SK-N-MC (cell line): ENCODE data around the gene VARS2.

Experiments
- DNase-seq: peaks from one replicate; pipeline ENCODE4 v3.0.0-alpha.2; 2011; ENCODE audit warnings: low read depth, low spot score
- H3K27ac ChIP-seq: fragments of 200-600 bp; sonication (generic); 2 replicates; pipeline ENCODE4 v1.5.1; 2016; ENCODE audit warnings: mixed run types
- H3K36me3 ChIP-seq: fragments of 200-600 bp; sonication (generic); 2 replicates; pipeline ENCODE4 v1.6.1; 2017; ENCODE audit warnings: antibody characterized with exemption, low read length, mixed read lengths; ENCODE audit not compliant: insufficient read depth
- H3K4me3 ChIP-seq: fragments of 200-600 bp; sonication (generic); 2 replicates; pipeline ENCODE4 v1.5.1; 2016
- H3K9ac ChIP-seq: fragments of 200-600 bp; sonication (generic); 2 replicates; pipeline ENCODE4 v1.8.0; 2017; ENCODE audit warnings: mixed run types, mixed read lengths; ENCODE audit not compliant: insufficient read length
- H3K9me3 ChIP-seq: fragments of 200-600 bp; sonication (generic); 2 replicates; pipeline ENCODE4 v1.6.1; 2017; ENCODE audit warnings: low read depth, mild to moderate bottlenecking, antibody characterized with exemption, low read length, moderate library complexity, mixed read lengths
- EZH2 ChIP-seq: fragments of 200-600 bp; sonication (generic); IDR thresholded peaks from one replicate; pipeline ENCODE4 v1.6.1; 2017; ENCODE audit warnings: antibody characterized with exemption
- FOXP2 ChIP-seq: optimal IDR thresholded peaks from 2 replicates; pipeline ENCODE3; 2011; ENCODE audit warnings: mild to moderate bottlenecking, moderate library complexity; ENCODE audit not compliant: insufficient read depth; ENCODE audit errors: extremely low read length, control extremely low read depth
- POLR2AphosphoS5 ChIP-seq: IDR thresholded peaks from 2 replicates; pipeline ENCODE4 v1.6.1; 2012; ENCODE audit warnings: mild to moderate bottlenecking, low read depth, low read length, borderline replicate concordance

The VARS2 gene

DNA sequence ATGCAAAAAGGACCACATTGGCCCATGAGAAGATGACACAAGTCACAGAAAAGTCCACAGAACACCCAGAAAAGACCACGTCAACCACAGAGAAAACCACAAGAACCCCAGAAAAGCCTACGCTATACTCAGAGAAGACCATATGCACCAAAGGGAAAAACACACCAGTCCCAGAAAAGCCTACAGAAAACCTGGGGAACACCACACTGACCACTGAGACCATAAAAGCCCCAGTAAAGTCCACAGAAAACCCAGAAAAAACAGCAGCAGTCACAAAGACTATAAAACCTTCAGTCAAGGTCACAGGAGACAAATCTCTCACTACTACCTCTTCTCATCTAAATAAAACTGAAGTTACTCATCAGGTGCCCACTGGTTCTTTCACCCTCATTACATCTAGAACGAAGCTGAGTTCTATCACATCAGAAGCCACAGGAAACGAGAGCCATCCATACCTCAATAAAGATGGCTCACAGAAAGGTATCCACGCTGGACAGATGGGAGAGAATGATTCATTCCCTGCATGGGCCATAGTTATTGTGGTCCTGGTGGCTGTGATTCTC, 38.0 kb downstream of the VARS2 start:
- DNase-seq: no peak
- Histone ChIP-seq H3K9ac (no peak overlapping the region), H3K9me3 (no peaks in the 10 kb centered on the region), H3K27ac (no peak overlapping the region), H3K4me3 (no peak overlapping the region), H3K36me3 (no peaks in the 10 kb centered on the region)
- TF ChIP-seq EZH2 (no peak), FOXP2 (no peak), POLR2AphosphoS5 (no peak)

DNA sequence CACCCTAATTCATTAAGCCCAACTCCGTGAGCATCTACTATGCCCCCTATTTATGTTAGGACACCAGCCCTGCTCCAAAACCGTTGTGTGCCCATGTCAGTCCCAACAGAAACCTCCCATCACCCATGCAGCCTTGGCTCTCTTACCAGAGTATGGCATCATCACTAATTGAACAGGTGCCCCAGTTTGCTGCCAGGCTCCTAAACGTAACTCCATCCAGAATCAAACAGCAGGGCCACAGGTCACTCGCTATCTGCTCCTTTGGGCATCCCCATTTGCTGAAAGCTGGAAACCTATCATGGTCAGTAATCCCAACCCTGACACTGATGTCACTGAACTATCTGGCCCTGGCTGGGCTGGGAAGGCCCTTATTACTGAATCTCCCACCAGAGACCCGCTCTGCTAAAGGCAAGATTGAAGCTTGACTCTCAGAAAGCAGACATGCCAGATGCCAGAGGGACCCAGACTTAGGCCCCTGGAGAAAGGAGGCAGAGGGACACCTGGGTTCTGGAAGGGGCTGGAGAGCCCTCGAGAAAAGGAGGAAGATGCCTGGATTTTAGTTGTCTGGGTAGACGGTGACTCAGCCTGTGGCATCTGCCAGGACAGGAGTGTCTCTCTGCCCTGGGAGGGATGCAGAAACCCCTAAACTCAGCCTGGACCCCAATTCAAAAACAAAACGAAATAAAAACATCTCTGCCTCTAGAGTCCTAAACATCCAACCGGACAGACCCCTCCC, 40.8 kb downstream of the VARS2 start:
- H3K4me3 ChIP-seq: peak overlapping the region; percentile 72
- no peak for DNase-seq

DNA sequence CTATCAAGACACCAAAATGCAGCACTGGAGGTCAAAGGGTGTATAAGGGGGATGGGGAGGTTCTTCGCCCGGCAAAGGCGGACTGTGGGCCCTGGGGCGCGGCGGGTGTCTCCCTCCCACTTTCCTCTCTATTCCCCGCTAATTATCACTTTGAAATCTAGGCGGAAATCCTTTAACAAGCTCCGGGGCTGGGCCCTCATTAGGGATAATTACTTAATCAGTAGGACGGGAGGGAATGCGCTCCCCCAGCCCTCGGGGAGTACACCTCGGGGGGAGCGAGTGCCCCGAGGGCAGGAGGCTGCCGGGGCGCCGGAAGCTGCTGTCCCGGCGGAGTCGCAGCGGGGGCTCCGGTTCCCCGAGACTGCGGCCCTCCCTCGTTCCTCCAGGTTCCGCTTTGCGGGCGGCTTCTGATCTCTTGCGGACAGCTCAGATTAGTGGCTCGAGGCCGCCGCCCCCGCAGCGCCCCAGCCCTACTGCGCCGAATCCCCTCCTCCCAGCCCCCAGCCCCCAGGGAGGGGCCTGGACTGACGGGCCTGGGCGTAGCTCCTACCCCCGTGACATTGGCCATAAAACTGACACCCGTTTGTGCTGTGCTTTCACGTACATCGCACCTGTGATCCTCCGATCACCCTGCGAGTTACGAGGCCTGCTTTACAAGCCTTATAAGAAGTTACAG, 41.5 kb downstream of the VARS2 start:
- Histone ChIP-seq H3K27ac (no peak overlapping the region), H3K36me3 (no peaks in the 10 kb centered on the region), H3K9ac (peak overlapping the region; percentile 3), H3K4me3 (peak overlapping the region; percentile 72), H3K9me3 (no peaks in the 10 kb centered on the region)
- DNase-seq: peak; percentile 45
- TF ChIP-seq POLR2AphosphoS5: peak; percentile 55; the same call in 1 of the 2 replicates
- no peak for TF ChIP-seq EZH2
- TF ChIP-seq FOXP2: no peak

More for the DNA sequence above, 40.8 kb downstream of the VARS2 start:
- no peak overlapping the region for H3K27ac ChIP-seq
- no peaks in the 10 kb centered on the region for H3K9me3 ChIP-seq
- TF ChIP-seq FOXP2 (no peak), POLR2AphosphoS5 (no peak), EZH2 (no peak)
- no peaks in the 10 kb centered on the region for H3K36me3 ChIP-seq
- no peak overlapping the region for H3K9ac ChIP-seq

DNA sequence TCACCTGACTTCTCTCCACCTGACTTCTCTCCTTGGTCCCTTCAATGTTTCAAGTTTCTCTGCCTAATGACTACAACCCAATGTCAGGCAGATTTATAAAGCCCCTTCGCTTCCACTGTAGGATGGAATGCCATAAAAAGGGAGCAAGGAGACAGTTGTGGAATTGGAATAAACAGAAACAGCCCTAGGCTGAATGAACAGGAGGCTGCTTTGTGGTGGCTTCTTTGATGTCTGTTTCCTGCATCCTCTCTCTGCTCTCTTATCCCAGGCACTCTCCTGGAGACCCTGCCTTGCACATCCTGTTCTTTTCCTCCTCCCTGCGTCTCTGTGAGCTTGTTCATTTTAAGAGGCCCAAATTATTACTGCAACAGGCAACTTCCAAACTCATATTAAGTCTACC, 43.7 kb downstream of the VARS2 start:
- TF ChIP-seq FOXP2: no peak
- no peak for TF ChIP-seq POLR2AphosphoS5
- no peak for TF ChIP-seq EZH2
- Histone ChIP-seq H3K9me3 (no peaks in the 10 kb centered on the region), H3K36me3 (no peaks in the 10 kb centered on the region), H3K9ac (no peak overlapping the region), H3K27ac (no peak overlapping the region), H3K4me3 (no peak overlapping the region)
- DNase-seq: no peak

DNA sequence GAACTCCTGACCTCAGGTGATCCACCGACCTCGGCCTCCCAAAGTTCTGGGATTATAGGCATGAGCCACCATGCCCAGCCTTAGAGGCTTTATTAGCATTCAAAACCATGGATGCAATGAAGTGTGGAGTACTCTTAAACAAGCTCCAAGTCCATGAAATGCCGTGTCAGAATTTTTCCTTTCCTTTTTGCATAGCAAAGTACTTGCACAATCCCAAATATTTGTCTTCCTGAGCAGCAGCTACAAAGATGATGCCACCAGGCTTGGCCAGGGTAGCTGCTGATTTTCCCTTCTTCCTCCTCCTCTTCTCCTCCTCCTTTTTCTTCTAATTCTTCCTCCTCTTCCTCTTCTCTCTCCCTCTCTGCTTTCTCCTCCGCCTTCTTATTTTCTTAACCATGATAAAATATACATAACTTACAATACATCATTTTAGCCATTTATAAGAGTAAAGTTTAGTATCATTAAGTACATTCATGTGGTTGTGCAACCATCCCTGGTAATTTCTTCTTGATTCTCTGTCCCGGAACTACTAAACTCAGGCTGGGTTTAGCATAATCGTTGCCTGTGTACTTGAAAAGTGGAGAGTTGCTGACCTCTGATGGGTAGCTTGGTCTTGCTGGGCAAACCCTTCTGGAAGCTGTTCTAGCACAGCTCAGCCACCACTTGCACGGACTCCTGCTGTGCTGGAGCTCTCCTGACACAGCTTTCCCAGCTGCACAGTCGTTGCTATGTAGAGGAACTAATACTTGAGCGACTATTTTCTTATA, 47.1 kb downstream of the VARS2 start:
- TF ChIP-seq FOXP2: no peak
- no peak for TF ChIP-seq POLR2AphosphoS5
- TF ChIP-seq EZH2: no peak
- Histone ChIP-seq H3K36me3 (no peaks in the 10 kb centered on the region), H3K9me3 (no peaks in the 10 kb centered on the region), H3K4me3 (peak overlapping the region; percentile 42), H3K27ac (no peak overlapping the region), H3K9ac (no peak overlapping the region)
- no peak for DNase-seq

DNA sequence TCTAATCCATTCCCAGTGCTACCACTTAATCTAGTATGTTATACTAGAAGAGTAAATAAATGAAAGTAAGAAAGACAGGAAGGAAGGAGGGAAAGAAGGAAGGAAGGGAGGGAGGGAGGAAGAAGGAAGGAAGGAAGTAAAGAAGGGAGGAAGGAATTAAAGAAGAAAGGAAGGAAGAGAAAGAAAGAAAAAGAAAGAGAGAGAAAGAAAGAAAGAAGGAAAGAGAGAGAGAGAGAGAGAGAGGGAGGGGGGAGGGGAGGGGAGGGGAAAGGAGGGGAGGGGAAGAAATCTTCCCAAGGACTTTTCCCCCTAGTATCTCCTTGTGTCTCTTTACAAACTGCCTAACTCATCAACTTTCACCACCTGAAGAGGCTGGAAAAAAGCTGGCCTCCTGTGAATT, 48.7 kb downstream of the VARS2 start:
- no peak overlapping the region for H3K27ac ChIP-seq
- no peak overlapping the region for H3K4me3 ChIP-seq
- TF ChIP-seq EZH2 (no peak), FOXP2 (no peak), POLR2AphosphoS5 (no peak)
- no peaks in the 10 kb centered on the region for H3K36me3 ChIP-seq
- no peak for DNase-seq
- no peaks in the 10 kb centered on the region for H3K9me3 ChIP-seq
- H3K9ac ChIP-seq: no peak overlapping the region

DNA sequence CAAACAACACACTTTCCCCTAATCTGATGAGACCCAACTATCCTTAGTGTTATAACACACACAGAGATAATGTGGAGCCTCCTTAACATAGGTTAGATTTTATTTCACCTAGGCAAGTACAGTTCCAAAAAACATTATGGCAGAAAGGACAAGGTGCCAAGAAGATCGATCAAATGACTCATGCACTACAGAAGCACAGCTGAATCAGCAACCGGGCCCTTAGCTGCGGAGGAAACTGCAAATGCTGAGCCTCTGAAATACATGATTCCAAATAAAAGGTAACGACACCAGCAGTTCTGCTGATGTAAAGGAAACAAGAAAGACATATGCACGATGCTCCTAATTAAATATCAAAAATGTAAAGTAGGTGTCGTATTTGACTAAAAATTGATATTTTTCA, 49.6 kb downstream of the VARS2 start:
- Histone ChIP-seq H3K9me3 (no peaks in the 10 kb centered on the region), H3K9ac (no peak overlapping the region), H3K27ac (no peak overlapping the region), H3K4me3 (no peak overlapping the region), H3K36me3 (no peaks in the 10 kb centered on the region)
- TF ChIP-seq EZH2 (no peak), POLR2AphosphoS5 (no peak), FOXP2 (no peak)
- DNase-seq: no peak

DNA sequence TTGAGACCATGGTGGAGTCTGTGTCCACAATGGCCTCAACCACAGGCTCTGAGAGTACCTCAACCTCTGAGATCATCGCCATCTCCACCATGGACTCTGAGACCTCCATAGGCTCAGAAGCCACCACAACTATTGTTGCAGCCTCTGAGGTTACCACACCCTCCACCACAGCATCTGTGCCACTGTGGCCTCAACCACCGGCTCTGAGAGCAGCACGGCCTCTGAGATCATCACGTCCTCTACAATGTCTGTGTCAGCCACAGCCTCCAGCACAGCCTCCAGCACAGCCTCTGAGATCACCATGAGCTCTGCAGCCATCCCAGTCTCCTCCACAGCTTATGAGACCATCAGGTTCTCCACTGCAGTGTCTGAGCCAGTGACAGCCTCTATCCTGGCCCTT, 50.0 kb downstream of the VARS2 start:
- no peak overlapping the region for H3K27ac ChIP-seq
- no peaks in the 10 kb centered on the region for H3K9me3 ChIP-seq
- TF ChIP-seq FOXP2 (no peak), EZH2 (no peak), POLR2AphosphoS5 (no peak)
- H3K36me3 ChIP-seq: no peaks in the 10 kb centered on the region
- no peak overlapping the region for H3K4me3 ChIP-seq
- H3K9ac ChIP-seq: no peak overlapping the region
- DNase-seq: no peak
